Activated CD4-positive, alpha-beta T cell treated with anti-CD3 and anti-CD28 coated beads for 4 hours (primary cell): ENCODE measurements around the gene DPP10.

Source experiments
- DNase-seq, 2 donors: peaks; one replicate each; pipeline ENCODE4 v3.0.0-alpha.2; 2020

Gene DPP10

GRCh38 chr2:115163572-115163971, 721.1 kb downstream of the DPP10 start:
- no peak for DNase-seq

DNA sequence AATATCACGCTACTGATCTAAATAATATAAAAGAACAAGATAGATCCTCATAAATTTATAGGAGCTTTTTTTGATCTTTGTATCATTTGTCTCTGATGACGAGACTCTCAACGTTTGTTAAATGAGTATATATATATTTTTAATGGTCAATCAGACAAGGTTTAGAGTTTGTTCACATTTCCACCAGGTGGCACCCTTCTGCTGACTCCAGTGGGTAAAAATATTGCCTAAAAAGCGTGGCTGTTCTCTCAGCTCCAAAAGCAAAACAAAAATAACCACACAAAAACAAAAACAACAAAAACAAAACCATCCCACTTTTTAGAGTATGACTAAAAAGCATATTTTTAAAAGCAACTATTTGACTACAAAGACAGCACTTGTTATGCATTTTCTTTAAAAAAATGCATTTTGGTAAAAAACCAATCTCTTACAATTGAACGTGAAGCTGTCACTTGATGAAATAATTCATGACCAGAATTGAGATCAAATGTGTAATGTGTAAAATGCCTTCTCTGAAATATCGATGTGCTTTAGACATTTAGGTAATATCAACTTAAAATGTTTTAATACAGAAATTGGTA, 723.2 kb downstream of the DPP10 start:
- DNase-seq, result no peak

- DNase-seq, result no peak
Measured at GRCh38 chr2:115168457-115168856, 726.0 kb downstream of the DPP10 start.

- no peak for DNase-seq
Measured at GRCh38 chr2:115169814-115170213, 727.4 kb downstream of the DPP10 start.

DNA sequence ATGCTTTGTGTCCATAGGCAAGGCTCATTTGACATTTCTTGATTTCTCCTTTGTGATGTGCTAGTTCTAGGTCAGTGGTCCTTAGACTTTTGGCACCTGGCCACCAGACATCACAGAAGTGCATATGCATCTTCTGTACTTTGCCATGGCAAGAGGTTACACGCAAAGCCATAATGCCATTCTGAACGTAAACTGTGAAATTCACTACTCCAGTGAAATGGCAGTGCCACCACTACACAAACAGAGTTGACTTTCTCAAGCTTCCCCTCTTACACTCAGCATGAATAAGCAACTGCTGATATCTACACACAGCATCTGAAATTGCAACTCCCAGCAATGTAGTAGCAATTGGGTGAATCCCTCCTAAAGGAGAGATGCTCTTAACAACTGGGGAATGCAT, 729.3 kb downstream of the DPP10 start:
- DNase-seq, result no peak

GRCh38 chr2:115174651-115175050, 732.2 kb downstream of the DPP10 start:
- DNase-seq, result no peak

DNA sequence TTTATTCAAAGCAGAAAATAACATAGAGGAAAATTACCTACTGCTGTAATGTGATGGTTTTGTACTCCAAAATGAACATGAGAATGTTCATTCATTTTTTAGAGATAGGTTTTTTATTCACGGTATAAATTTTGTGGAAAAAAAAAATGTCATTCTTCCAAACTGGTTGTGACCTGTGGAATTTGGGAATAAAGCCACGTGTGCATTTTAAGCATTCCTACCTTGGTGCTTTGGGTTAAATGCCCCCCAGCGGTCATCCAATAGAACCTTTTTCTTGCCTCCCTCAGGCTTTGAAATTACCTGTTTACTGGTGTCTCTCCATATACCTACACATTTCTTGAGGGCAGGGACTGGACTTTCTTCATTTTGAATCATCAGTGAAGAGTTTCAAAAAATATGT, 740.7 kb downstream of the DPP10 start:
- DNase-seq, result no peak

DNA sequence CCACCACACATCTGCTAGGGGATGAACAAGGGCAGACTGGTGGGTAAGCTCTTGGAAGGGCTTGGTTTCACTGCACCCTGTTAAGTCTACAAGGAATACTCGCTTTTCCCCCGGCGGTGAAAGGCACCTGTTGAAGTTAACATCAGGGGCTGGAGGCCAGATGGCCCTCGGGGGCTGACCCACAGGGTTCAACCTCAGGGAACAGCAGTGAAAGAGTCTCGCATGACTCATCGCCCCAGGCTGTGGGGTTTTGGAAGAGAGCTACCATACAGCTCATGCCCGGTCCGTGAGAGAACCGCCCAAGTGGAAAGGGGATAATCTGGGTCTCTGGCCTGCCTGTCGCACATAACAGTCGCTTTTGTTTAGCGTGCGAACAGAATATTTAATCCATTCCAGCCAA, 748.0 kb downstream of the DPP10 start:
- no peak for DNase-seq

GRCh38 chr2:115194623-115195022, 752.2 kb downstream of the DPP10 start:
- no peak for DNase-seq

- no peak for DNase-seq
Measured at GRCh38 chr2:115196587-115196986, 754.1 kb downstream of the DPP10 start.

DNA sequence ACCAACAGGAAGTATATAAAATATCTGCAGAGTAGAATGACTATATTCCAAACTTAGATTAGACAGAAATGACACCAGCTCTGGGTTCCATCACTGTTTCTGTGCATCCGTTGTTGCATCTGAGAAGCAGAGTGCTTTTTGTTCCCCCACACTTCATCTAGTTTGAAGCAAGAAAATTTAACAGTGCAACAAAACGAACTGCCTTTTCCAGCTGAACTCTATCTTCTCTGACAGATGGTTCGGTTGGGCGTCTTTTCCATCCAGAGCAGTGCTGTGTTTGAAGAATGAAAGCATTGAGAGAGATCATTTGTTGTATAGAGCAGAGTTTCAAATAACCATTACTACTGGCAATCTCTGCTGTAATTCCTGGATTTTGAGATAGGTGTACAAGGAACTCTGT, 757.5 kb downstream of the DPP10 start:
- no peak for DNase-seq

DNA sequence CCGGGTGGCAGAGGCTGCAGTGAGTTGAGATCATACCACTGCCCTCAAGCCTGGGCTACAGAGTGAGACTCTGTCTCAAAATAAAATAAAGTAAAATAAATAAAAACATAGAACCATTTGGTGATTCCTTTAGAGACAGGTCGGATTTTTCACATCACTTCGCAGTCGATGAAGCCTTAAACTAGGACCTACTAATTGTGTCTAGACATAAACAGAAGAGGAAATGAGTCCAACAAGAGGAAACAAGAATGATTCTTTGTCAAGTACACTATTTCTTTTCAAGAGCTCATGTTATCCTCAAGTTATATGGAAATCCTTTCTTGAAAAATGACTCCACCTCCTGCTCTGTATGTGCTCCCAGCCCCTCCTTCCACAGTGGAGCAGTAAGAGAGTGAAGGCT, 758.9 kb downstream of the DPP10 start:
- DNase-seq, result no peak

DNA sequence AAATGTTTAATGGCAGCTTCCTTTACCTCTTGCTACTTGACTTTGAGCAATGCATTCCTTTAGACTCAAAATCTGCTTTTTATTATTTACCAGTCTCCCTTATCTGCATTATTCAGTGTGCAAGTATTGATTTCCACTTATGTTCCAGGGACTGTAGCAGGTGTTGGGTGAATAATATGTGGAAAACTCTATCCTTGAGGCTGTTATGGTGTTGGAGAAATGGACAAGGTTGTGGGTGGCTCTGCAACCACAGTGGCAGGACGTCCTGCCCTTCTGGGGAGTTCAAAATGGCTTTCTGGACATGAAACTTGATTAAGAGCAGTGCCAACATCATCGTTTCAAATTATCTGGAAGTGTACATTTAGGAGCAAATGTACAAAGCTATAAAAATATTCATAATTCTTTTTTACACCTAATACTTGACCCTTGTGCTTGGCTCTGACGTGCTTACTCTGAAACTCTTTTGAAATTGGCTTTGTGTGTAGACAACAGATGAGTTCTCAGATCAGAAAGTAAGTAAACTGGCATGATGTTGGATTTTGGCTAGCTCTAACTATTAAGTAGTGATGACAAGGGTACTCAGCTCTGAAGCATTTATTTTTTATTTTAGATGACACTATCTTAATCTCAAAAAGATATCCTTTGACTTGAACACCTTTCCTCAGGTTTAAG, 766.2 kb downstream of the DPP10 start:
- DNase-seq, result no peak

DNA sequence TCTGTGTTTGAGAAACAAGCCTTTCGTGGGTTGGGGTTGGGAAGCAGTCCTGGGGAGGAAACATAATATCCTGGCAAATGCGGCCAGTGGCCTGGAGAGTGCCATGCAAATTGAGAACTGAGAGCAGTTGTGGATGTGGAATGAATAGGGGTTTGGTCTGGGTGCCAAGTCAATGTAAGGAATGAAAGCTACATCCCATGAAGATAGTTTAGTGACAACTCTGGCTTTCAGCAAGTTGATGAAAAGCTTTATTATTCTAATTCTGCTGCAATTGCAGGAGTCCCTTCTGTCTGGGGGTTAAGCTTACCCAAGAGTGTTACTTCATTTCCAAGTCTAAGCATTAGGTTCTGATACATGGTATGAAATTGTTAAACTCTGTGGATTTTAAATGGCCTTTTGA, 771.6 kb downstream of the DPP10 start:
- no peak for DNase-seq

GRCh38 chr2:115219296-115219695, 776.9 kb downstream of the DPP10 start:
- no peak for DNase-seq

DNA sequence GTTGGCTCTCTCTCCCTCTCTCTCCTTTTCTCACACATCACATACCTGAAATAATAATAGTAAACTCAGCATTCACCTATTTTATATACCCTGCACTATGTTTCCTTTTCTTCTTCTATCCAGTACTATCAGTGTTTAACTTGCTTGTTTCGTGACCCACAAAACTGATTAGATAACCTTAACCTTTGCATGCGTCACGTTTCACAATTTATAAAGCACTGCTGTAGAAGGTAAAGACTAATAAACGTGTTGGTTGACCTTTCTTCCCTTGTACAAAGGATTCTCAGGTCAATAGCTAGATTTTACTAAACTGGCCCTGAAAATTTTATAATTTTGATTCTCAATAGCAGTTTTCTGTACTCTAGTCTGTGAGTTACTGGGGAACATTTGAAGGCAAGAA, 791.7 kb downstream of the DPP10 start:
- no peak for DNase-seq

DNA sequence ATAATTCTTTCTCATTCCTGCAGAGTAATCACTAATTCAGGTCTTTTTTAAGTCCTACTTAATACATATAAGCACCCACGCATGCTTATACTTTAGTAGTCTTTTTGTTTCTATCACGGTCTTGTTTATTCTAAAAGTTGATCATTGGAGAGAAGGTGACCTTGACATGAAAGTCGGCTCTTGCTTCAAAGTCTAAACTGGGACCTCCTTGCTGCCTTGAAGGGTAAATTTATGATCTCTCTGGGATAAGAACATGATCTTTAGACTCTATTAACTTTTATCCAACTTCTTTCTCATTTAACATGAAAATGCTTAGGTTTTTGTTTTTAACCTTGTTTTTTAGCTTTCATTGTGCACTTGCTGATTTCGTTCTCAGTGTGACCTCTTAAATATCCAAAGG, 792.3 kb downstream of the DPP10 start:
- no peak for DNase-seq

- no peak for DNase-seq
Measured at GRCh38 chr2:115248066-115248465, 805.6 kb downstream of the DPP10 start.

- no peak for DNase-seq
Measured at GRCh38 chr2:115277366-115277765, 834.9 kb downstream of the DPP10 start.

GRCh38 chr2:115285416-115285815, 843.0 kb downstream of the DPP10 start:
- no peak for DNase-seq

DNA sequence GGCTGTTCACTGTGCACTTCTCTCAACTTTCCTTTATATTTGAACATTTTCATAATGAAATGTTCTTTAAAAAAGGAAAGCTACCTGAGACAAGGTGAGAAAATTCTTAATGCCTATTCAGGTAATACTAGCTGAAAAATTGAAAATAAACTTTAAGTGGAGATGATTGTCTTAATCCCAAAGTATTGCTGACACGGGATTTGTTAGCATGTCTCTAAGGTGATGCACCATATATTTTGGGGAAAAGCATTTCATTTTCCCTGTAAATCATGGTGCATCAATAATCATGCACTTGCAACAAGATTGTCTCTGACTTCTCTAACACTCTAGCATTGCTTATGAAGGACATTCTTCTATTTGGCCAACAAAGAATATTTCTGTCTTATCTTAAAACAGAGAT, 848.0 kb downstream of the DPP10 start:
- no peak for DNase-seq

GRCh38 chr2:115292742-115293141, 850.3 kb downstream of the DPP10 start:
- no peak for DNase-seq

DNA sequence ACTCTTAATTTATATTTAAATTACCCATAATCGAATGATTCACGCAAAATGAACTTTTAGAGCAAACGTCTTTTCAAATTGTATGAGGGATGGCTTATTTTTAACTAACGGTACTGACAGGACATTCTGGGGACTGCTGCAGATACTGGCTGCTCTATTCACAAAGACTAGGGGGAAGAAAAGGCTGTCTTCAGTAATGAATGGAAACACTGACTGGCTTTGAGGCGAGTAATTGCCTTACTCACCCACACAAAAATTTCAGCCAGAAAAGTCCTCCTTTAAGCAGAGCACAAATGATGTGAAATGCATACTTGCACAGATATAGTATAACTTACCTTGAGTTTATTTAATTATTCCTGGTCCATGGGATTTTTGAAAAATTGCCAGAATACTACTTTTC, 852.6 kb downstream of the DPP10 start:
- no peak for DNase-seq

- no peak for DNase-seq
Measured at GRCh38 chr2:115297056-115297455, 854.6 kb downstream of the DPP10 start.

- no peak for DNase-seq
Measured at GRCh38 chr2:115299199-115299598, 856.8 kb downstream of the DPP10 start.
